ENCODE results near the gene TMIGD3. TPM values are rescaled to one million over a fixed set of nuclear protein-coding genes. Genes with fewer than 3 reads are reported as not detected.

TMIGD3 gene
- total and polyA plus RNA-seq, 5 donors from 2014 or later: not detected

DNA sequence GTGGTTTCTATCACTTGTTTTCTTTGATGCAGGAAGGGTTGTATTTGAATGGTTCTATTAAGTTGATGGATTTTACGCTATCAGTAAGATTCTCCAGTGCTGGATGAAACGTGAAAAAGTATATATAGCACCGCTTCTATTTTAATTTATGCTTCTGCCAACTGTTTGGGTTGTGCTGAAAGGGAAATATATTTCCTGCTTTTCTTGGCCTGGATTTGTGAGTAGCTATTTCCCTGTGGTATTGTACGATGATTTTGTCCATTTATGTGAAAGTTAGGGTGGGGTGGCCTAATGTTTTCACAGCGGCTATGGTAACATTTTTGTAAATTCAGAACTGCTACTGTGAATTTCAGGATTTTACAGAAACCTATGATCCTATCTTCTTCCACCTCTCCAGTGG, 29.3 kb downstream of the TMIGD3 start:
- Mint-ChIP-seq H3K27ac (peak overlapping the region; percentile 92 to 96 (median 93)), H3K36me3 (peaks cover 22% of the 10 kb centered on the region), H3K4me1 (peaks cover 13 to 63% (median 46%) of the 10 kb centered on the region in 4 donors), H3K27me3 (no peaks in the 10 kb centered on the region), H3K9me3 (peaks cover 0 to 2% (median 0%) of the 10 kb centered on the region in 7 donors), H3K4me3 (peak overlapping the region; percentile 89 to 94 (median 92))
- no peaks in the 10 kb centered on the region for H3K36me3 ChIP-seq (ENCODE audit: control insufficient read depth, insufficient read depth, low read length)
- H3K27me3 ChIP-seq (ENCODE audit: control insufficient read depth, insufficient read depth, low read length): no peaks in the 10 kb centered on the region
- peak overlapping the region; percentile 68 for H3K4me3 ChIP-seq (ENCODE audit: low read depth, low read length)
- DNase-seq (no peak), ATAC-seq (ENCODE audit: low read depth in 2 of 2) (no peak)
- H3K27ac ChIP-seq (ENCODE audit: insufficient read depth, low read length, poor library complexity, severe bottlenecking): peak overlapping the region; percentile 67
- H3K4me1 ChIP-seq (ENCODE audit: control insufficient read depth, insufficient read depth, low read length, poor library complexity, severe bottlenecking): peaks cover 85% of the 10 kb centered on the region
- H3K9me3 ChIP-seq (ENCODE audit: control insufficient read depth in 2 of 2, low read length in 2 of 2): no peaks in the 10 kb centered on the region

DNA sequence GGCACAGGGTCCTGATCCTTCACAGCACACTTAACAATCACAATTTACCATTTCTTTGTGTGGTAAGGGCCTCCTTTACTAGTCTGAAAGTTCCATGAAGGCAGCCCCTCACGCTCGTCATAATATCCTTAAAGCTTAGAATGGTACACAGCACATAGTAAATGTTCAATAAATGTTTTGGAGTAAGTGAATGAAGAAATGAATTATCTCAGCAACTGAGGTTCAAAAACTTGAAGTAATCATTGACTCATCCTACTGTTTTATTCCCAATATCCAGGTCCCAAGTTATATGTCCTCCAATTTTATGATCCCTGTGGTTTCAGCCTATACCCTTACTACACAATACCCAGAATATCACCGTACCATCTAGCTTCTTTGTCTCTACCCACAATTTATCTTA, 31.9 kb downstream of the TMIGD3 start:
- ATAC-seq (ENCODE audit: low read depth in 2 of 2) (no peak), DNase-seq (no peak)
- H3K9me3 ChIP-seq (ENCODE audit: control insufficient read depth in 2 of 2, low read length in 2 of 2): no peaks in the 10 kb centered on the region
- Mint-ChIP-seq H3K9me3 (no peaks in the 10 kb centered on the region), H3K4me1 (peaks cover 4 to 46% (median 30%) of the 10 kb centered on the region in 4 donors), H3K4me3 (no peak overlapping the region), H3K27me3 (no peaks in the 10 kb centered on the region), H3K36me3 (peaks cover 5% of the 10 kb centered on the region), H3K27ac (no peak overlapping the region)
- no peaks in the 10 kb centered on the region for H3K27me3 ChIP-seq (ENCODE audit: control insufficient read depth, insufficient read depth, low read length)
- H3K4me3 ChIP-seq (ENCODE audit: low read depth, low read length): peak overlapping the region; percentile 74
- peaks cover 4% of the 10 kb centered on the region for H3K36me3 ChIP-seq (ENCODE audit: control insufficient read depth, insufficient read depth, low read length)
- H3K27ac ChIP-seq (ENCODE audit: insufficient read depth, low read length, poor library complexity, severe bottlenecking): peak overlapping the region; percentile 83
- peaks cover 65% of the 10 kb centered on the region for H3K4me1 ChIP-seq (ENCODE audit: control insufficient read depth, insufficient read depth, low read length, poor library complexity, severe bottlenecking)

GRCh38 chr1:111471012-111471411, 32.4 kb downstream of the TMIGD3 start:
- Mint-ChIP-seq H3K27ac (no peak overlapping the region), H3K4me3 (no peak overlapping the region)
- DNase-seq: peak; percentile 56 to 95 (median 83)

DNA sequence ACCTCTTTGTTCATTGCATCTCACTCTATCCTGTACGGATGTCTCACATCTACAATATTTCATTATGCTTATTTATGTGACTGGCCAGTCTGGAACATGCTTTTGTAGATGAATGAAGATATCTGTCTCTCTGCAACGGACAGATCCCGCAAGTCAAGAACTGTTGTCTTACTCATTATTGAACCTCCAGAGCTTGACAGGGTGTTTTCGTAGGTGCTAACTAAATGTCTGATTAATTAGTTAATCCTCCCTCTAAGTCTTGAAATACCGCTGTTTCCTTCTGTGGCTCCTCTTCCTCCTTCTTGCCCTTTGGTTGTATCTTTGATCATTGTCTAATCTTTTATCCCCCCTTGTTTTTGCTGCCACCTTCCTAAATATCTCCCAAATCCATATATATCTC, 32.8 kb downstream of the TMIGD3 start:
- Mint-ChIP-seq H3K4me3 (no peak overlapping the region), H3K27ac (no peak overlapping the region), H3K4me1 (peaks cover 4 to 37% (median 21%) of the 10 kb centered on the region in 4 donors), H3K36me3 (peaks cover 5% of the 10 kb centered on the region), H3K27me3 (no peaks in the 10 kb centered on the region), H3K9me3 (no peaks in the 10 kb centered on the region)
- peak overlapping the region; percentile 74 for H3K4me3 ChIP-seq (ENCODE audit: low read depth, low read length)
- peak in 1 of 3 donors; percentile 39 for DNase-seq
- H3K9me3 ChIP-seq (ENCODE audit: control insufficient read depth in 2 of 2, low read length in 2 of 2): no peaks in the 10 kb centered on the region
- ATAC-seq (ENCODE audit: low read depth in 2 of 2): peak in 1 of 2 donors; percentile 3
- H3K4me1 ChIP-seq (ENCODE audit: control insufficient read depth, insufficient read depth, low read length, poor library complexity, severe bottlenecking): peaks cover 55% of the 10 kb centered on the region
- H3K27ac ChIP-seq (ENCODE audit: insufficient read depth, low read length, poor library complexity, severe bottlenecking): peak overlapping the region; percentile 83
- peaks cover 4% of the 10 kb centered on the region for H3K36me3 ChIP-seq (ENCODE audit: control insufficient read depth, insufficient read depth, low read length)
- H3K27me3 ChIP-seq (ENCODE audit: control insufficient read depth, insufficient read depth, low read length): no peaks in the 10 kb centered on the region

More at GRCh38 chr1:111471012-111471411, 32.4 kb downstream of the TMIGD3 start:
- peaks cover 60% of the 10 kb centered on the region for H3K4me1 ChIP-seq (ENCODE audit: control insufficient read depth, insufficient read depth, low read length, poor library complexity, severe bottlenecking)
- H3K27me3 ChIP-seq (ENCODE audit: control insufficient read depth, insufficient read depth, low read length): no peaks in the 10 kb centered on the region
- Mint-ChIP-seq H3K4me1 (peaks cover 4 to 41% (median 25%) of the 10 kb centered on the region in 4 donors), H3K36me3 (peaks cover 5% of the 10 kb centered on the region), H3K27me3 (no peaks in the 10 kb centered on the region), H3K9me3 (no peaks in the 10 kb centered on the region)
- ATAC-seq (ENCODE audit: low read depth in 2 of 2): peak; percentile 97 to 98
- H3K9me3 ChIP-seq (ENCODE audit: control insufficient read depth in 2 of 2, low read length in 2 of 2): no peaks in the 10 kb centered on the region
- H3K4me3 ChIP-seq (ENCODE audit: low read depth, low read length): peak overlapping the region; percentile 74
- H3K27ac ChIP-seq (ENCODE audit: insufficient read depth, low read length, poor library complexity, severe bottlenecking): peak overlapping the region; percentile 83
- H3K36me3 ChIP-seq (ENCODE audit: control insufficient read depth, insufficient read depth, low read length): peaks cover 4% of the 10 kb centered on the region

DNA sequence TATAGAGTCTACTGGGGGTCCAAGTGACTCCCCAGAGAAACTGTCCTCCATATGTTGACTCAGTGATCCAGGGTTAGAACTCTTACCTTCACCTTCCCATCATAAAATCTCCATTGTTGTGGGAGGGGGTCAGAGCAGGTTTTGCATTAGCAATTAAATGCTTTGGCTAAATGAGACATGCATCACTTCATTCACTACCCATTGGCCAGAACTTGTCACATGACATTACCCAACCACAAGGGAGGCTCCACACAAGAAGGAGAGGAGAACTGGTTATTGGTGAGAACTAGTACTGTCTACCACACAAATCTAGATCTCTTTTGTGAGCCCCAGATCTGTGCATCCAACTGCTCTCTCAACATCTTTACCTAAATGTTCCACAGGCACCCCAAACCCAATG, 33.9 kb downstream of the TMIGD3 start:
- peaks cover 14% of the 10 kb centered on the region for H3K36me3 Mint-ChIP-seq
- H3K27ac ChIP-seq (ENCODE audit: insufficient read depth, low read length, poor library complexity, severe bottlenecking): peak overlapping the region; percentile 42
- H3K27me3 Mint-ChIP-seq: no peaks in the 10 kb centered on the region
- no peaks in the 10 kb centered on the region for H3K9me3 ChIP-seq (ENCODE audit: control insufficient read depth in 2 of 2, low read length in 2 of 2)
- no peak overlapping the region for H3K27ac Mint-ChIP-seq
- H3K4me1 Mint-ChIP-seq: peaks cover 10 to 32% (median 18%) of the 10 kb centered on the region in 4 donors
- peaks cover 46% of the 10 kb centered on the region for H3K4me1 ChIP-seq (ENCODE audit: control insufficient read depth, insufficient read depth, low read length, poor library complexity, severe bottlenecking)
- DNase-seq (no peak), ATAC-seq (ENCODE audit: low read depth in 2 of 2) (no peak)
- H3K36me3 ChIP-seq (ENCODE audit: control insufficient read depth, insufficient read depth, low read length): peaks cover 6% of the 10 kb centered on the region
- H3K4me3 ChIP-seq (ENCODE audit: low read depth, low read length): no peak overlapping the region
- H3K9me3 Mint-ChIP-seq: no peaks in the 10 kb centered on the region
- no peak overlapping the region for H3K4me3 Mint-ChIP-seq
- no peaks in the 10 kb centered on the region for H3K27me3 ChIP-seq (ENCODE audit: control insufficient read depth, insufficient read depth, low read length)

DNA sequence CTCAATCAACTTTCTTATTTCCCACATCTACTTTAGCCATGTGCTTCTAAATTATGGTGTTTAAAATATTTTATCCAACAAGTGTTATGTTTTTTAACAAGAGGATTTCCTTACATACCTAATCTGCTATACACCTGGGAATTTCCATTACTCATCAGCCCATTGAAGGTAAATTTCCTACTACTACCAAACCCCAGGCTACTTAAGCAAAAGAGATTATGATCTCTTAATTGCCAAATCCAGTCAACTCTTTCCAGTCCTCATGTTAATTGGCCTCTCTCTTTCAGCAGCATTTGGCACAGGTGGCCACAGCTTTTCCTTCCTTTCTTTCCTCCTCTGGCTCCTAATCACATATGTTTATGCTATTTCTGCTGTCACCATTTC, 34.7 kb downstream of the TMIGD3 start:
- peaks cover 22% of the 10 kb centered on the region for H3K36me3 Mint-ChIP-seq
- H3K9me3 Mint-ChIP-seq: no peaks in the 10 kb centered on the region
- H3K27ac ChIP-seq (ENCODE audit: insufficient read depth, low read length, poor library complexity, severe bottlenecking): no peak overlapping the region
- peaks cover 38% of the 10 kb centered on the region for H3K4me1 ChIP-seq (ENCODE audit: control insufficient read depth, insufficient read depth, low read length, poor library complexity, severe bottlenecking)
- no peaks in the 10 kb centered on the region for H3K9me3 ChIP-seq (ENCODE audit: control insufficient read depth in 2 of 2, low read length in 2 of 2)
- no peak overlapping the region for H3K4me3 ChIP-seq (ENCODE audit: low read depth, low read length)
- H3K27me3 Mint-ChIP-seq: no peaks in the 10 kb centered on the region
- DNase-seq: no peak
- no peak overlapping the region for H3K27ac Mint-ChIP-seq
- H3K27me3 ChIP-seq (ENCODE audit: control insufficient read depth, insufficient read depth, low read length): no peaks in the 10 kb centered on the region
- peaks cover 11 to 32% (median 15%) of the 10 kb centered on the region in 4 donors for H3K4me1 Mint-ChIP-seq
- ATAC-seq (ENCODE audit: low read depth in 2 of 2): no peak
- H3K36me3 ChIP-seq (ENCODE audit: control insufficient read depth, insufficient read depth, low read length): peaks cover 8% of the 10 kb centered on the region
- H3K4me3 Mint-ChIP-seq: no peak overlapping the region

DNA sequence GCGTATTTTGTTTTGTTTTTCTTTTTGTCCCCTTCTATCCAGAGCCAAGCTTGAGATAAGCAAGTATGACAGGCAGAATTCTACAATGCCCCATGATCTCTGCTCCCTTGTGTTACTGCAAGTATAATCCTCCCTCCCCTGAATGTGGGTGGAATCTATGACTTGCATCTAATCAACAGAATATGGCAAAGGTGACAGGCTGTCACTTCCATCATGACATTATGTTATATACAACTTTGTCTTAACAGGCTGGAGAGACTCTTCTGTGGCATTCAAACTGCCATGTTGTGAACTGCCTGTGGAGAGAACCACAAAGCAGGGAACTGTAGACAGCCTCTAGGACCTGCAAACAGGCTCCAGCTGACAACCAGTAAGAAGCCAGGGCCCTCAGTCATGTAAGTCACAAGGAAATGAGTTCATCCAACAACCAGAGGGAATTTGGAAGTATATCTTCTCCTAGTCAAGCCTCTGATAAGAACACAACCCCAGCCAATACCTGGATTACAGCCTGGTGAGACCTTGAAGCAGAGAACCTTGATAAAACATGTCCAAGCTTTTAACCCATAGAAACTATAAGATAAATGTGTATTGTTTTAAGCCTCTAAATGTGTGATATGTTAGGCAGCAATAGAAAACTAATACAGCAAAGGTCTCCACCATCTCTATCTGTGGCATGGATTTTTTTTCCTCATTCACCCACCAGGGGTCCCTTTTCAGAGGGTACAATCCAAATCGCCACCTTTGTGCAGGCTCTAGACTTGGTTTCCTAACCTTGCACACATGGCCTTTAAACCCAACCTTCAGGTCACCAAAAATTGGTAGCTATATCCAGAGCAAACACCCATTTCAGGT, 35.3 kb downstream of the TMIGD3 start:
- ATAC-seq (ENCODE audit: low read depth in 2 of 2): no peak
- H3K27me3 ChIP-seq (ENCODE audit: control insufficient read depth, insufficient read depth, low read length): no peaks in the 10 kb centered on the region
- H3K27ac Mint-ChIP-seq: no peak overlapping the region

More for the DNA sequence above, 35.3 kb downstream of the TMIGD3 start:
- no peak overlapping the region for H3K27ac ChIP-seq (ENCODE audit: insufficient read depth, low read length, poor library complexity, severe bottlenecking)
- Mint-ChIP-seq H3K9me3 (no peaks in the 10 kb centered on the region), H3K27me3 (no peaks in the 10 kb centered on the region), H3K36me3 (peaks cover 27% of the 10 kb centered on the region), H3K4me1 (peaks cover 8 to 32% (median 17%) of the 10 kb centered on the region in 4 donors), H3K4me3 (no peak overlapping the region)
- H3K9me3 ChIP-seq (ENCODE audit: control insufficient read depth in 2 of 2, low read length in 2 of 2): no peaks in the 10 kb centered on the region
- peaks cover 11% of the 10 kb centered on the region for H3K36me3 ChIP-seq (ENCODE audit: control insufficient read depth, insufficient read depth, low read length)
- DNase-seq: no peak
- H3K4me1 ChIP-seq (ENCODE audit: control insufficient read depth, insufficient read depth, low read length, poor library complexity, severe bottlenecking): peaks cover 37% of the 10 kb centered on the region
- no peak overlapping the region for H3K4me3 ChIP-seq (ENCODE audit: low read depth, low read length)

Measured in CD4-positive, CD25-positive, alpha-beta regulatory T cell (primary cell).